Mammary epithelial cell (primary cell): ENCODE results near the gene RASSF8.

Experiments
- CTCF ChIP-seq, 2 donors: IDR thresholded peaks in 1 of 2; conservative IDR thresholded peaks in 1 of 2; 2 replicates each; pipeline ENCODE4 v1.5.1; 2011 to 2012; ENCODE audit warnings: inconsistent platforms in 2 of 2, low read length in 2 of 2, mild to moderate bottlenecking in 2 of 2, control low read depth in 1 of 2, low read depth in 1 of 2; ENCODE audit not compliant: insufficient read depth in 1 of 2; ENCODE audit errors: extremely low read depth in 1 of 2
- EZH2 ChIP-seq: IDR thresholded peaks from 2 replicates; pipeline ENCODE4 v1.6.1; 2012; ENCODE audit warnings: low read length, inconsistent platforms, borderline replicate concordance

- TF ChIP-seq CTCF (conservative IDR thresholded peaks at IDR 0.05 in 1 of 2, IDR thresholded peaks at IDR 0.05 in 1 of 2; ENCODE audit: extremely low read depth in 1 of 2, insufficient read depth in 1 of 2, low read depth in 1 of 2, low read length in 2 of 2) (no peak), EZH2 (no peak)
These were observed 104.1 kb downstream of the RASSF8 start for GRCh38 chr12:26062566-26062965.
